ENCODE measurements around the gene TMEM269. TPM values are rescaled to one million over a fixed set of nuclear protein-coding genes. Genes with fewer than 3 reads are reported as not detected.

TMEM269 gene
- total RNA-seq, 2 experiments from 2014 or later = 0.40 TPM; not detected in 1

GRCh38 chr1:42845193-42845592, 60.4 kb downstream of the TMEM269 start:
- Mint-ChIP-seq H3K27me3 (ENCODE audit: low read depth) (no peaks in the 10 kb centered on the region), H3K4me3 (no peak overlapping the region), H3K4me1 (ENCODE audit: low read depth) (peaks cover 30% of the 10 kb centered on the region), H3K36me3 (ENCODE audit: low read depth) (peaks cover 11% of the 10 kb centered on the region), H3K9me3 (ENCODE audit: insufficient read depth) (no peaks in the 10 kb centered on the region), H3K27ac (no peak overlapping the region)
- ChIA-PET CTCF (interaction anchor here (2.1 to 4.6 kb wide), 3 partner anchors 78 to 228 kb away, joined by 19 to 22 read pairs (median 20); partner anchors contain the start of genes C1orf50 and P3H1), POLR2A (interaction anchor here (4.1 kb wide), 1 partner anchor 78 kb away, joined by 28 read pairs; the partner anchor contains the start of genes C1orf50 and P3H1)
- DNase-seq (no peak), ATAC-seq (no peak)

DNA sequence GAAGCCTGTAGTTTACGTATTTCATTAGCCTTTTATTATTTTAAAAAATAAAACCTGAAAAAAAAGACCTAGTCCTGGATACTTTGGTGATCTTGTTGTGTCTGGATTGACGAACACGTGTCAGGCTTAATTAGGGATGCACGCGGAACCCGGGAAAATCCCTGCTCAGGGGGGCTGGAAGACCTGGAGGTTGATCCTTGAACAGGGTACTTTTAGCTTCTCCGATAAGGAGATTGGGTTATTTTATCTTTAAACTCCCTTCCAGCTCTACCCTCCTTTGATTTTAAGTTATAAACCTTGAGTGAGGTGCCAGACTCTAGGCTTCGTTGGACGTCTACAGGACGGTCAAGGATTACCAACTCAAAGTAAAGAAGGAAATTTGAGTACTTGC, 61.1 kb downstream of the TMEM269 start:
- Mint-ChIP-seq H3K27ac (peak overlapping the region; percentile 80), H3K4me1 (ENCODE audit: low read depth) (peaks cover 30% of the 10 kb centered on the region), H3K27me3 (ENCODE audit: low read depth) (no peaks in the 10 kb centered on the region), H3K4me3 (peak overlapping the region; percentile 87), H3K9me3 (ENCODE audit: insufficient read depth) (no peaks in the 10 kb centered on the region), H3K36me3 (ENCODE audit: low read depth) (peaks cover 18% of the 10 kb centered on the region)
- DNase-seq = no peak
- ChIA-PET CTCF (interaction anchor here (0.7 to 4.6 kb wide), 16 partner anchors 7 to 512 kb away, joined by 3 to 22 read pairs (median 6); partner anchors contain the start of genes C1orf50, ERMAP, P3H1 and SVBP), POLR2A (interaction anchor here (0.7 to 4.1 kb wide), 11 partner anchors 10 to 325 kb away, joined by 3 to 28 read pairs (median 3); partner anchors contain the start of genes C1orf50, ERMAP, P3H1 and SVBP)
- ATAC-seq = peak; percentile 10

- Mint-ChIP-seq H3K27ac (peak within 1 kb of the TSS; percentile 80), H3K4me1 (ENCODE audit: low read depth) (peaks cover 30% of the 10 kb centered on the region), H3K9me3 (ENCODE audit: insufficient read depth) (no peaks in the 10 kb centered on the region), H3K36me3 (ENCODE audit: low read depth) (peaks cover 24% of the 10 kb centered on the region), H3K27me3 (ENCODE audit: low read depth) (no peaks in the 10 kb centered on the region), H3K4me3 (peak within 1 kb of the TSS; percentile 87)
- peak; percentile 94 for DNase-seq
- ChIA-PET CTCF (interaction anchor here (0.7 to 4.6 kb wide), 20 partner anchors 8 to 512 kb away, joined by 3 to 22 read pairs (median 6); partner anchors contain the start of genes C1orf50, ERMAP, P3H1 and SVBP), POLR2A (interaction anchor here (0.7 to 4.1 kb wide), 11 partner anchors 10 to 324 kb away, joined by 3 to 28 read pairs (median 3); partner anchors contain the start of genes C1orf50, ERMAP, P3H1 and SVBP)
- ATAC-seq = peak; percentile 99
These were observed 61.7 kb downstream of the TMEM269 start, which contains the start of gene ZNF691 for GRCh38 chr1:42846257-42847110. Gene ZNF691 (plus strand): TSS chr1:42846613. CDS start chr1:42849659, 3,046 bp downstream.

- DNase-seq (peak; percentile 27), ATAC-seq (no peak)
- Mint-ChIP-seq H3K9me3 (ENCODE audit: insufficient read depth) (no peaks in the 10 kb centered on the region), H3K27ac (peak overlapping the region; percentile 80), H3K4me3 (peak overlapping the region; percentile 87), H3K27me3 (ENCODE audit: low read depth) (no peaks in the 10 kb centered on the region), H3K36me3 (ENCODE audit: low read depth) (peaks cover 29% of the 10 kb centered on the region), H3K4me1 (ENCODE audit: low read depth) (peaks cover 30% of the 10 kb centered on the region)
- CTCF ChIA-PET = interaction anchor here (0.5 to 4.6 kb wide), 16 partner anchors 9 to 226 kb away, joined by 3 to 22 read pairs (median 6); partner anchors contain the start of genes C1orf50, ERMAP, P3H1 and SVBP
- POLR2A ChIA-PET = interaction anchor here (1.5 to 4.1 kb wide), 3 partner anchors 11 to 80 kb away, joined by 3 to 28 read pairs (median 13); partner anchors contain the start of genes C1orf50, ERMAP, P3H1 and SVBP
These were observed 62.4 kb downstream of the TMEM269 start for GRCh38 chr1:42847111-42847595.

DNA sequence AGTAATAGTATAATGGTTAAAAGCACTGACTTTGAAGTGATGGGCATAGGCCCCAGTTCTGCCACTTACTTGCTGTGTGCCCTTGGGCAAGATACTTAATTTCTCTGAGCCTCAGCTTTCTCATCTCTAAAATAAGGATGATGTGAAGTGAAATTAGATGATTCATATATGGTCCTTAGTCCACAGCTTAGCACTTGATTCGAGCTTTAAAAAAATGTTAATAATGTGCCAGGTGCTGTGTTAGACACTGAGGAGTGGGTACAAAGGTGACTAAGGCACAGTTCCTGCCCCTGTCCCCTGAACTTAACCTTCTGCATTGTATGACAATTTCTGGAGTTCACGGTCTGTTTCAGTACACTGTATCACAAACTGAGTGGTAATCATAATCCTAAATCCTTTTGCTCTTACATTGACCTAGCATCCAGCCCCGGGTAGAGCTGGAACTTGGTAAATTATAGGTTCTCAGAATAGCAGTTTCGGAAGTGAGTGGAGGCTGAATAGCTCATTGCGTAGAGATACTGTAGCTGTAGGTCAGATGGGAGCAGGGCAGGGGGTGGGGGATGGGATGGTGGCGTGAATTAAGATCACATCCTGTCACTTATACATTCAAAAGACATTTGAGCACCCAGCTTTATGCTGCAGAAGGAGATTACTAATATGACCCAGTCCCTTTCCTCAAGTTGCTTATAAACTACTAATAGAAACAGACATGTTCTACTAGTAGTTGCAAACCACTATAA, 63.1 kb downstream of the TMEM269 start:
- DNase-seq (no peak), ATAC-seq (no peak)
- peak overlapping the region; percentile 87 for H3K4me3 Mint-ChIP-seq
- no peaks in the 10 kb centered on the region for H3K9me3 Mint-ChIP-seq (ENCODE audit: insufficient read depth)
- peaks cover 35% of the 10 kb centered on the region for H3K36me3 Mint-ChIP-seq (ENCODE audit: low read depth)
- POLR2A ChIA-PET = interaction anchor here (2.9 to 4.1 kb wide), 2 partner anchors 31 to 81 kb away, joined by 13 to 28 read pairs; partner anchors contain the start of genes C1orf50, ERMAP, P3H1 and SVBP
- H3K27me3 Mint-ChIP-seq (ENCODE audit: low read depth) = no peaks in the 10 kb centered on the region
- H3K4me1 Mint-ChIP-seq (ENCODE audit: low read depth) = peaks cover 30% of the 10 kb centered on the region
- H3K27ac Mint-ChIP-seq = peak overlapping the region; percentile 80
- CTCF ChIA-PET = interaction anchor here (0.5 to 4.6 kb wide), 9 partner anchors 9 to 225 kb away, joined by 3 to 21 read pairs (median 6); partner anchors contain the start of genes ERMAP and SVBP

DNA sequence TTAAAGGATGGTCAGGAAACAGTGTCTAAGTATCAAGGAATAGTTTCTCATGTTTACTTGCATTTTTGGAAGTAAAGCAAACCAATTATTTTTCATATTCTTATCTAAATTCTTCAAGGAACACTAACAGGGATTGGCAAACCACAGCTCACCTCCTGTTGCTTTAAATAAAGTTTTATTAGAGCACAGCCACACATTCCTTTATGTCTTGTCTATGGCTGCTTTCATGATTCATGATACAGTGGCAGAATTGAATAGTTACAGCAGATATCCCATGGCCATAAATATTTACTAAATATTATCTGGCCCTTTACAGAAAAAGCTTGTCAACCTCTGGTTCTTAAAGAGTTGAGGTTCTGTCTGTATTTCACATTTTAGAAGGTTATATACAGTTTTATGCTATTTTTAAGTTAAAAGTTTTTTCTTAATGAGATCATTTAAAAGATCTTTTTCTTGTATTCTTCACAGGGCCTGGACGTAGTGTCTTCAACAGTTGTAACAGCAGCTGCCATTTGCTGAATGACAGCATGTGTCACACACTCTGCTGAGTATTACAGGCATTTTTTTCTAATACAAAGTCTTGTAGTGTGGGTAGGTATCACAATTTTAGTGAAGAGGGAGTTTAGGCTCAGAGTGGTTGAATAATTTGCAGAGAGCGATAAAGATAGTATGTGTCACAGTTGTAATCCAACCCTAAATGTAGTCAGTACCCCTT, 64.2 kb downstream of the TMEM269 start:
- POLR2A ChIA-PET = interaction anchor here (2.9 to 4.1 kb wide), 2 partner anchors 32 to 82 kb away, joined by 13 to 28 read pairs; partner anchors contain the start of genes C1orf50, ERMAP, P3H1 and SVBP

GRCh38 chr1:42849944-42850343, 65.2 kb downstream of the TMEM269 start:
- H3K4me1 Mint-ChIP-seq (ENCODE audit: low read depth) = peaks cover 30% of the 10 kb centered on the region
- ChIA-PET POLR2A (no interaction called here), CTCF (interaction anchor here (0.6 to 2.2 kb wide), 2 partner anchors 54 to 73 kb away, joined by 3 to 4 read pairs; no protein-coding TSS in a partner anchor)
- no peak for DNase-seq
- H3K4me3 Mint-ChIP-seq = no peak overlapping the region
- no peak for ATAC-seq
- H3K27ac Mint-ChIP-seq = peak overlapping the region; percentile 0
- no peaks in the 10 kb centered on the region for H3K27me3 Mint-ChIP-seq (ENCODE audit: low read depth)
- no peaks in the 10 kb centered on the region for H3K9me3 Mint-ChIP-seq (ENCODE audit: insufficient read depth)
- peaks cover 34% of the 10 kb centered on the region for H3K36me3 Mint-ChIP-seq (ENCODE audit: low read depth)

More for the DNA sequence above, 64.2 kb downstream of the TMEM269 start:
- CTCF ChIA-PET = interaction anchor here (0.6 to 4.6 kb wide), 5 partner anchors 13 to 224 kb away, joined by 3 to 20 read pairs (median 4); no protein-coding TSS in a partner anchor
- no peak for ATAC-seq
- Mint-ChIP-seq H3K36me3 (ENCODE audit: low read depth) (peaks cover 33% of the 10 kb centered on the region), H3K27ac (no peak overlapping the region), H3K4me1 (ENCODE audit: low read depth) (peaks cover 30% of the 10 kb centered on the region), H3K9me3 (ENCODE audit: insufficient read depth) (no peaks in the 10 kb centered on the region), H3K27me3 (ENCODE audit: low read depth) (no peaks in the 10 kb centered on the region), H3K4me3 (no peak overlapping the region)
- no peak for DNase-seq

Other genes starting within 250 kb of the TMEM269 start
- 100 to 1,000 TPM; 112 to 121 TPM for gene PPIH, start 126.6 kb upstream of the TMEM269 start, total RNA-seq
- 100 to 1,000 TPM; 733 to 791 TPM for gene YBX1, start 102.6 kb upstream of the TMEM269 start, total RNA-seq
- gene CLDN19, start 44.8 kb upstream of the TMEM269 start, total RNA-seq = not detected
- gene P3H1, start 18.0 kb upstream of the TMEM269 start, total RNA-seq = 10 to 100 TPM; 42.9 to 45.5 TPM
- 1 to 10 TPM; 6.3 to 6.7 TPM for gene C1orf50, start 17.7 kb upstream of the TMEM269 start, total RNA-seq
- 1 to 10 TPM; 5.7 to 6.0 TPM for gene ERMAP, start 32.1 kb downstream of the TMEM269 start, total RNA-seq
- gene SVBP, start 32.4 kb downstream of the TMEM269 start, total RNA-seq = 10 to 100 TPM; 17.1 to 18.0 TPM
- gene ZNF691, start 61.6 kb downstream of the TMEM269 start, total RNA-seq = 1 to 10 TPM; 8.0 to 8.9 TPM
- 100 to 1,000 TPM; 113 to 123 TPM for gene SLC2A1, start 173.9 kb downstream of the TMEM269 start, total RNA-seq